Lower leg skin (tissue), 4 donors: Measurements from ENCODE around the gene LTBP2. TPM values are rescaled to one million over a fixed set of nuclear protein-coding genes. Genes with fewer than 3 reads are reported as not detected.

Experiments used
- DNase-seq, 2 donors: peaks; one replicate each; pipeline ENCODE4 v3.0.0-alpha.2; 2019; ENCODE audit warnings: low spot score in 2 of 2
- H3K4me3 ChIP-seq: fragments of 200-600 bp; sonication (generic); 2 replicates; pipeline ENCODE4 v1.5.1; 2017; ENCODE audit warnings: mild to moderate bottlenecking, low read depth; ENCODE audit not compliant: poor library complexity, severe bottlenecking
- CTCF ChIP-seq, 3 donors: fragments of 450-650 bp; IDR thresholded peaks; one replicate each; pipeline ENCODE4 v1.5.1; 2016; ENCODE audit warnings: antibody characterized with exemption in 3 of 3, mild to moderate bottlenecking in 3 of 3, moderate library complexity in 2 of 3
- POLR2A ChIP-seq, 2 donors: fragments of 450-650 bp; IDR thresholded peaks; one replicate each; pipeline ENCODE4 v1.6.1; 2016 to 2017; ENCODE audit warnings: antibody characterized with exemption in 2 of 2, mild to moderate bottlenecking in 1 of 2, moderate library complexity in 1 of 2
- WGBS, 2 donors: methylation state at CpG; one replicate each; pipeline ENCODE4 v1.1.5; 2018; 5-methylcytosine and 5-hydroxymethylcytosine counted together
- intact Hi-C: fragments of 100-400 bp; cut with DNase I; formaldehyde crosslinking; loops from one replicate; pipeline ENCODE4 v1.15.0; 2023; ENCODE audit warnings: low total_unique reads
- total RNA-seq, 4 donors: library from RNA; depleted of rRNA; stranded (reverse); fragments of >200 nt; gene quantifications; one replicate each; pipeline ENCODE4 v1.1.0, GENCODE V29; 2016

The LTBP2 gene
- total RNA-seq, 4 donors from 2014 or later, result 13.7 to 39.3 (median 25.9) TPM

- DNase-seq, result no peak
- intact Hi-C loops, result no loop called here
- WGBS, 2 donors, result 77 to 84% methylated on average over 7 of the region's 7 CpGs
- no peak overlapping the region for H3K4me3 ChIP-seq
- no peak for TF ChIP-seq POLR2A (IDR thresholded peaks at IDR 0.05)
Measured at GRCh38 chr14:74533576-74533975, 78.5 kb downstream of the LTBP2 start.

GRCh38 chr14:74532246-74532645 lies 79.8 kb downstream of the LTBP2 start:
- no peak for TF ChIP-seq CTCF (IDR thresholded peaks at IDR 0.05)
- no peak for TF ChIP-seq POLR2A (IDR thresholded peaks at IDR 0.05)
- no peak overlapping the region for H3K4me3 ChIP-seq
- intact Hi-C loops, result no loop called here
- no peak for DNase-seq
- 91 to 96% methylated on average over 10 of the region's 10 CpGs for WGBS, 2 donors

- DNase-seq, result no peak
- TF ChIP-seq POLR2A (IDR thresholded peaks at IDR 0.05), result no peak
- TF ChIP-seq CTCF (IDR thresholded peaks at IDR 0.05), result no peak
- H3K4me3 ChIP-seq, result no peak overlapping the region
- 54 to 88% methylated on average over 1 to 3 of the region's 5 CpGs for WGBS, 2 donors
- intact Hi-C loops, result no loop called here
Measured at GRCh38 chr14:74531467-74531866, 80.6 kb downstream of the LTBP2 start.

- 76 to 82% methylated on average over 3 of the region's 3 CpGs for WGBS, 2 donors
- intact Hi-C loops, result no loop called here
- no peak for DNase-seq
- TF ChIP-seq CTCF (IDR thresholded peaks at IDR 0.05), result no peak
- no peak for TF ChIP-seq POLR2A (IDR thresholded peaks at IDR 0.05)
- no peak overlapping the region for H3K4me3 ChIP-seq
Measured at GRCh38 chr14:74531006-74531405, 81.0 kb downstream of the LTBP2 start.

- no peak for DNase-seq
- intact Hi-C loops, result no loop called here
- no peak overlapping the region for H3K4me3 ChIP-seq
- TF ChIP-seq POLR2A (IDR thresholded peaks at IDR 0.05), result no peak
- TF ChIP-seq CTCF (IDR thresholded peaks at IDR 0.05), result no peak
- 87 to 94% methylated on average over 8 to 10 of the region's 10 CpGs for WGBS, 2 donors
Measured at GRCh38 chr14:74528886-74529285, 83.2 kb downstream of the LTBP2 start.

- no peak for DNase-seq
- no peak overlapping the region for H3K4me3 ChIP-seq
- no peak for TF ChIP-seq CTCF (IDR thresholded peaks at IDR 0.05)
- no peak for TF ChIP-seq POLR2A (IDR thresholded peaks at IDR 0.05)
- intact Hi-C loops, result no loop called here
- 91 to 94% methylated on average over 13 to 14 of the region's 14 CpGs for WGBS, 2 donors
Measured at GRCh38 chr14:74528406-74528805, 83.6 kb downstream of the LTBP2 start.
